HEK293 (cell line): ENCODE measurements around the gene TRUB2.
A peak's percentile ranks its signal among the peaks of the same experiment; 100 is the strongest.

Experiments
- CTCF ChIA-PET: fragments of 350-600 bp; formaldehyde crosslinking; extraction: SDS; loops from one replicate; lab custom pipeline; 2021; ENCODE audit warnings: antibody characterized with exemption; lab: Yijun Ruan, JAX
- POLR2A ChIA-PET: fragments of 300-600 bp; formaldehyde crosslinking; extraction: SDS; loops from one replicate; lab custom pipeline; 2020; ENCODE audit warnings: antibody characterized with exemption, inconsistent platforms; lab: Yijun Ruan, JAX
- H3K27ac ChIP-seq: fragments of 200-500 bp; sonication (Bioruptor generic); 2 replicates; pipeline ENCODE4 v1.5.1; 2014; ENCODE audit warnings: low read depth, low read length, control low read depth, inconsistent platforms; ENCODE audit errors: extremely low read depth
- H3K36me3 ChIP-seq, 2 experiments: fragments of 200-500 bp in 1 of 2; sonication (Bioruptor generic) in 1 of 2; 1 replicate in 1 of 2; 2 replicates in 1 of 2; pipeline ENCODE4 v1.5.1; 2014 to 2017; ENCODE audit warnings: inconsistent platforms in 2 of 2, low read length in 2 of 2; ENCODE audit not compliant: control insufficient read depth in 2 of 2, insufficient read depth in 1 of 2
- H3K4me1 ChIP-seq: fragments of 200-500 bp; sonication (Bioruptor generic); 2 replicates; pipeline ENCODE4 v1.5.1; 2014; ENCODE audit warnings: mild to moderate bottlenecking, low read length, inconsistent platforms; ENCODE audit not compliant: control insufficient read depth, insufficient read depth
- H3K4me3 ChIP-seq: 2 replicates; pipeline ENCODE4 v1.5.1; 2011; ENCODE audit warnings: low read depth, mild to moderate bottlenecking, control low read depth, low read length, moderate library complexity
- H3K9me3 ChIP-seq: fragments of 200-500 bp; sonication (Bioruptor generic); 2 replicates; pipeline ENCODE4 v1.5.1; 2014; ENCODE audit warnings: low read depth, low read length, inconsistent platforms; ENCODE audit not compliant: control insufficient read depth, insufficient read depth
- ATF2 ChIP-seq: fragments of 450-650 bp; formaldehyde crosslinking; IDR thresholded peaks from 2 replicates; pipeline ENCODE4 v1.5.1; 2016; ENCODE audit warnings: missing biosample characterization, missing genetic modification characterization, low read depth
- BCL11B ChIP-seq: fragments of 450-650 bp; formaldehyde crosslinking; IDR thresholded peaks from 2 replicates; pipeline ENCODE4 v1.5.1; 2016; ENCODE audit warnings: low read depth, missing biosample characterization, missing genetic modification characterization
- BCL6B ChIP-seq: fragments of 450-650 bp; formaldehyde crosslinking; IDR thresholded peaks from 2 replicates; pipeline ENCODE4 v1.5.1; 2017; ENCODE audit warnings: missing biosample characterization, missing genetic modification characterization
- GLIS1 ChIP-seq: fragments of 450-650 bp; formaldehyde crosslinking; IDR thresholded peaks from 2 replicates; pipeline ENCODE4 v1.5.1; 2016; ENCODE audit warnings: missing biosample characterization, missing genetic modification characterization
- GLIS2 ChIP-seq: fragments of 450-650 bp; formaldehyde crosslinking; IDR thresholded peaks from 2 replicates; pipeline ENCODE4 v1.5.1; 2016; ENCODE audit warnings: missing biosample characterization, missing genetic modification characterization
- HIC1 ChIP-seq: fragments of 450-650 bp; formaldehyde crosslinking; IDR thresholded peaks from 2 replicates; pipeline ENCODE4 v1.5.1; 2016; ENCODE audit warnings: missing biosample characterization, missing genetic modification characterization
- KLF16 ChIP-seq: fragments of 450-650 bp; formaldehyde crosslinking; IDR thresholded peaks from 2 replicates; pipeline ENCODE4 v1.5.1; 2017; ENCODE audit warnings: missing biosample characterization, missing genetic modification characterization
- PRDM10 ChIP-seq: fragments of 450-650 bp; formaldehyde crosslinking; IDR thresholded peaks from 2 replicates; pipeline ENCODE4 v1.5.1; 2016; ENCODE audit warnings: missing biosample characterization, missing genetic modification characterization
- ZBTB1 ChIP-seq: fragments of 450-650 bp; formaldehyde crosslinking; IDR thresholded peaks from 2 replicates; pipeline ENCODE4 v1.5.1; 2016; ENCODE audit warnings: missing biosample characterization, missing genetic modification characterization
- ZBTB20 ChIP-seq: fragments of 450-650 bp; formaldehyde crosslinking; IDR thresholded peaks from 2 replicates; pipeline ENCODE4 v1.5.1; 2016; ENCODE audit warnings: missing biosample characterization, missing genetic modification characterization
- ZBTB21 ChIP-seq: fragments of 450-650 bp; formaldehyde crosslinking; IDR thresholded peaks from 2 replicates; pipeline ENCODE4 v1.5.1; 2017; ENCODE audit warnings: missing biosample characterization, missing genetic modification characterization
- ZBTB48 ChIP-seq: fragments of 450-650 bp; formaldehyde crosslinking; IDR thresholded peaks from 2 replicates; pipeline ENCODE4 v1.5.1; 2016; ENCODE audit warnings: missing biosample characterization, missing genetic modification characterization
- ZEB2 ChIP-seq: fragments of 450-650 bp; formaldehyde crosslinking; IDR thresholded peaks from 2 replicates; pipeline ENCODE4 v1.5.1; 2016; ENCODE audit warnings: missing biosample characterization, missing genetic modification characterization
- ZFHX2 ChIP-seq: fragments of 450-650 bp; formaldehyde crosslinking; conservative IDR thresholded peaks from 2 replicates; pipeline ENCODE4 v1.5.1; 2016; ENCODE audit warnings: missing biosample characterization, missing genetic modification characterization
- ZFP37 ChIP-seq: fragments of 450-650 bp; formaldehyde crosslinking; IDR thresholded peaks from 2 replicates; pipeline ENCODE4 v1.5.1; 2016; ENCODE audit warnings: missing biosample characterization, missing genetic modification characterization
- ZFP69B ChIP-seq: fragments of 450-650 bp; formaldehyde crosslinking; IDR thresholded peaks from 2 replicates; pipeline ENCODE4 v1.5.1; 2016; ENCODE audit warnings: missing biosample characterization, missing genetic modification characterization
- ZIC2 ChIP-seq: fragments of 450-650 bp; formaldehyde crosslinking; IDR thresholded peaks from 2 replicates; pipeline ENCODE4 v1.5.1; 2016; ENCODE audit warnings: missing biosample characterization, missing genetic modification characterization
- ZNF239 ChIP-seq: fragments of 450-650 bp; formaldehyde crosslinking; IDR thresholded peaks from 2 replicates; pipeline ENCODE4 v1.5.1; 2016; ENCODE audit warnings: missing biosample characterization, missing genetic modification characterization
- ZNF280C ChIP-seq: fragments of 450-650 bp; formaldehyde crosslinking; IDR thresholded peaks from 2 replicates; pipeline ENCODE4 v1.5.1; 2016; ENCODE audit warnings: missing biosample characterization, missing genetic modification characterization
- ZNF335 ChIP-seq: fragments of 450-650 bp; formaldehyde crosslinking; conservative IDR thresholded peaks from 2 replicates; pipeline ENCODE4 v1.5.1; 2016; ENCODE audit warnings: missing biosample characterization, missing genetic modification characterization
- ZNF341 ChIP-seq: fragments of 450-650 bp; formaldehyde crosslinking; IDR thresholded peaks from 2 replicates; pipeline ENCODE4; 2016; ENCODE audit warnings: low read depth, missing biosample characterization, missing genetic modification characterization
- ZNF394 ChIP-seq: fragments of 450-650 bp; formaldehyde crosslinking; IDR thresholded peaks from 2 replicates; pipeline ENCODE4 v1.5.1; 2016; ENCODE audit warnings: missing biosample characterization, missing genetic modification characterization, mild to moderate bottlenecking, moderate library complexity, borderline replicate concordance
- ZNF610 ChIP-seq: fragments of 450-650 bp; formaldehyde crosslinking; IDR thresholded peaks from 2 replicates; pipeline ENCODE4 v1.5.1; 2016; ENCODE audit warnings: missing biosample characterization, missing genetic modification characterization, borderline replicate concordance
- ZNF629 ChIP-seq: fragments of 450-650 bp; formaldehyde crosslinking; IDR thresholded peaks from 2 replicates; pipeline ENCODE4 v1.5.1; 2017; ENCODE audit warnings: missing biosample characterization, missing genetic modification characterization
- ZNF645 ChIP-seq: fragments of 450-650 bp; formaldehyde crosslinking; IDR thresholded peaks from 2 replicates; pipeline ENCODE4; 2016; ENCODE audit warnings: missing biosample characterization, missing genetic modification characterization
- ZNF768 ChIP-seq: fragments of 450-650 bp; formaldehyde crosslinking; IDR thresholded peaks from 2 replicates; pipeline ENCODE4 v1.5.1; 2018; ENCODE audit warnings: missing biosample characterization, mild to moderate bottlenecking, missing genetic modification characterization

Gene TRUB2

GRCh38 chr9:128275198-128276007 lies 46.8 kb downstream of the TRUB2 start, which contains the start of gene GOLGA2 (continued):
- peak; percentile 93 for TF ChIP-seq ATF2
- TF ChIP-seq BCL11B (tag by site-specific recombination), result 0 out of 2 replicates have a peak, but pooled peaks have one; percentile 15
- TF ChIP-seq ZFHX2, result 0 out of 2 replicates have a peak, but pooled peaks have one; percentile 14
- TF ChIP-seq BCL6B, result no peak
- TF ChIP-seq KLF16 (tag by site-specific recombination), result peak; percentile 41; the same call in 1 of the 2 replicates
- peak; percentile 61 for TF ChIP-seq ZBTB21 (tag by site-specific recombination)
- peak; percentile 85 for TF ChIP-seq ZNF629
- no peak for TF ChIP-seq ZNF341 (tag by site-specific recombination)
- TF ChIP-seq ZBTB20 (tag by site-specific recombination), result peak; percentile 77
- TF ChIP-seq GLIS2, result peak; percentile 77
- peak; percentile 62 for TF ChIP-seq PRDM10 (tag by site-specific recombination)
- peak; percentile 85 for TF ChIP-seq ZNF335
- no peak for TF ChIP-seq ZNF768
- TF ChIP-seq ZEB2, result 0 out of 2 replicates have a peak, but pooled peaks have one; percentile 23
- peak; percentile 73 for TF ChIP-seq GLIS1
- peak; percentile 21; the same call in 1 of the 2 replicates for TF ChIP-seq ZIC2

GRCh38 chr9:128274245-128274644 lies 48.0 kb downstream of the TRUB2 start:
- peaks cover 0 to 29% of the 10 kb centered on the region in 2 experiments; a peak in 1 of 3 replicates for H3K36me3 ChIP-seq
- no peak overlapping the region for H3K4me3 ChIP-seq
- no peaks in the 10 kb centered on the region for H3K4me1 ChIP-seq
- ChIA-PET POLR2A (no interaction called here), CTCF (interaction anchor here (0.6 to 1.3 kb wide), 5 partner anchors 9 to 137 kb away, joined by 3 to 5 read pairs (median 3); no protein-coding TSS in a partner anchor)
- no peaks in the 10 kb centered on the region for H3K9me3 ChIP-seq
- no peak overlapping the region for H3K27ac ChIP-seq
- TF ChIP-seq ZNF610 (tag by site-specific recombination), result no peak
- no peak for TF ChIP-seq ZNF280C (tag by site-specific recombination)
- TF ChIP-seq ZNF394 (tag by site-specific recombination), result no peak
- TF ChIP-seq ZFP37 (tag by site-specific recombination), result no peak
- TF ChIP-seq HIC1 (tag by site-specific recombination), result no peak
- no peak for TF ChIP-seq ZBTB1 (tag by site-specific recombination)
- TF ChIP-seq ZNF239 (tag by site-specific recombination), result no peak
- no peak for TF ChIP-seq ZBTB48
- no peak for TF ChIP-seq ZFP69B (tag by site-specific recombination)
- no peak for TF ChIP-seq ZNF645 (tag by site-specific recombination)
